Epithelial cell of esophagus (primary cell): ENCODE results near the gene UBE2H.
"Not testable (repeated sequence)": the region's sequence is repeated elsewhere in the genome, so short reads cannot be mapped to it uniquely, and the experiment has no call there.

Source experiments
- DNase-seq: peaks from one replicate; pipeline ENCODE4 v3.0.0; 2010; ENCODE audit warnings: low read depth
- H3K4me3 ChIP-seq: 2 replicates; pipeline ENCODE4 v1.5.1; 2011; ENCODE audit warnings: mild to moderate bottlenecking, low read length, control low read depth
- CTCF ChIP-seq: IDR thresholded peaks from 2 replicates; pipeline ENCODE4 v1.5.1; 2011; ENCODE audit warnings: low read depth, mild to moderate bottlenecking, low read length, control low read depth, inconsistent platforms; ENCODE audit not compliant: insufficient read depth; ENCODE audit errors: missing control alignments

UBE2H gene

GRCh38 chr7:129986600-129986999, 33.8 kb upstream of the UBE2H start:
- no peak overlapping the region for H3K4me3 ChIP-seq
- DNase-seq, result no peak
- TF ChIP-seq CTCF, result no peak

- TF ChIP-seq CTCF, result no peak
- DNase-seq, result no peak
- no peak overlapping the region for H3K4me3 ChIP-seq
Observed at GRCh38 chr7:129980667-129981066, 27.9 kb upstream of the UBE2H start.

GRCh38 chr7:129975309-129975708, 22.5 kb upstream of the UBE2H start:
- DNase-seq, result no peak
- TF ChIP-seq CTCF, result no peak
- no peak overlapping the region for H3K4me3 ChIP-seq

GRCh38 chr7:129970816-129971215, 18.1 kb upstream of the UBE2H start:
- no peak for TF ChIP-seq CTCF
- H3K4me3 ChIP-seq, result no peak overlapping the region
- no peak for DNase-seq

GRCh38 chr7:129969881-129970446, 17.2 kb upstream of the UBE2H start:
- peak; percentile 99 for DNase-seq
- no peak overlapping the region for H3K4me3 ChIP-seq
- TF ChIP-seq CTCF, result no peak

- no peak for DNase-seq
- no peak for TF ChIP-seq CTCF
- no peak overlapping the region for H3K4me3 ChIP-seq
Observed at GRCh38 chr7:129968592-129969383, 16.0 kb upstream of the UBE2H start.

- DNase-seq, H3K4me3 ChIP-seq: not testable (repeated sequence)
Observed at GRCh38 chr7:129960204-129960475, 7.4 kb upstream of the UBE2H start.
